H1 (cell line): ENCODE data around the gene CHMP4B. TPM values are rescaled to one million over a fixed set of nuclear protein-coding genes. Genes with fewer than 3 reads are reported as not detected.

Experiments used
- CTCF ChIA-PET: fragments of 300-600 bp; sonication (Branson Sonifier 250); formaldehyde crosslinking; loops from one replicate; lab custom pipeline; 2021; ENCODE audit not compliant: partially characterized antibody; lab: Charles Lee
- POLR2A ChIA-PET: fragments of 300-600 bp; sonication (Branson Sonifier 250); formaldehyde crosslinking; loops from one replicate; lab custom pipeline; 2021; ENCODE audit warnings: inconsistent platforms; ENCODE audit not compliant: partially characterized antibody; lab: Charles Lee
- DNase-seq, 2 experiments: peaks; one replicate each; pipeline versions ENCODE4 v3.0.0 to v3.0.0-alpha.2; 2010 to 2022; ENCODE audit warnings: low spot score in 2 of 2, low read depth in 1 of 2, mixed read lengths in 1 of 2
- FAIRE-seq: peaks from 2 replicates; lab custom pipeline; 2011; peaks lifted over from hg19 to GRCh38; lab: Jason Lieb, UNC
- H2AFZ ChIP-seq: 2 replicates; pipeline ENCODE4 v1.8.1; 2012; ENCODE audit warnings: low read length, inconsistent platforms
- H2AK5ac ChIP-seq: 2 replicates; pipeline ENCODE4 v1.6.1; 2013; ENCODE audit warnings: low read depth, low read length
- H2BK120ac ChIP-seq: replicated peaks from 2 replicates; pipeline ENCODE3; 2013; ENCODE audit warnings: low read depth, low read length, inconsistent platforms
- H2BK12ac ChIP-seq: 2 replicates; pipeline ENCODE4 v1.6.1; 2013; ENCODE audit warnings: low read depth, low read length
- H2BK15ac ChIP-seq: 2 replicates; pipeline ENCODE4 v1.6.1; 2013; ENCODE audit warnings: low read length
- H2BK20ac ChIP-seq: 2 replicates; pipeline ENCODE4 v1.6.1; 2013; ENCODE audit warnings: low read length
- H2BK5ac ChIP-seq: 2 replicates; pipeline ENCODE4 v1.6.1; 2013; ENCODE audit warnings: low read depth, low read length
- H3K14ac ChIP-seq: 2 replicates; pipeline ENCODE4 v1.6.1; 2013; ENCODE audit warnings: inconsistent platforms; ENCODE audit not compliant: insufficient read length
- H3K18ac ChIP-seq: 2 replicates; pipeline ENCODE4 v1.6.1; 2013; ENCODE audit warnings: low read length; ENCODE audit errors: extremely low read depth
- H3K23ac ChIP-seq: 2 replicates; pipeline ENCODE4 v1.6.1; 2013; ENCODE audit warnings: inconsistent platforms; ENCODE audit not compliant: insufficient read length
- H3K23me2 ChIP-seq: 2 replicates; pipeline ENCODE4 v1.6.1; 2013; ENCODE audit warnings: low read depth, low read length
- H3K27ac ChIP-seq: 2 replicates; pipeline ENCODE4 v1.6.1; 2011; ENCODE audit warnings: low read depth, low read length, inconsistent platforms
- H3K27me3 ChIP-seq, 4 experiments: replicated peaks in 1 of 4; 1 replicate in 1 of 4; 2 replicates in 3 of 4; pipeline versions ENCODE4 v1.6.1 to v1.8.1; 2011 to 2013; ENCODE audit warnings: low read length in 3 of 4, mild to moderate bottlenecking in 3 of 4, inconsistent platforms in 2 of 4, mixed read lengths in 2 of 4, moderate library complexity in 1 of 4; ENCODE audit not compliant: control insufficient read depth in 3 of 4, insufficient read depth in 3 of 4; ENCODE audit errors: extremely low read depth in 1 of 4
- H3K36me3 ChIP-seq, 4 experiments: 2 replicates each; pipeline versions ENCODE4 v1.6.1 to v1.8.1; 2011 to 2013; ENCODE audit warnings: mild to moderate bottlenecking in 4 of 4, low read length in 3 of 4, moderate library complexity in 2 of 4, control low read depth in 1 of 4, inconsistent platforms in 1 of 4; ENCODE audit not compliant: insufficient read depth in 4 of 4, control insufficient read depth in 2 of 4
- H3K4ac ChIP-seq: replicated peaks from 2 replicates; pipeline ENCODE3; 2013; ENCODE audit warnings: low read length, low read depth, mixed read lengths, inconsistent platforms; ENCODE audit not compliant: insufficient read length
- H3K4me1 ChIP-seq, 4 experiments: replicated peaks in 1 of 4; 1 replicate in 1 of 4; 2 replicates in 3 of 4; pipeline versions ENCODE4 v1.6.1 to v1.8.1; 2011 to 2013; ENCODE audit warnings: low read length in 3 of 4, inconsistent platforms in 2 of 4, mixed read lengths in 1 of 4; ENCODE audit not compliant: insufficient read depth in 4 of 4, control insufficient read depth in 3 of 4
- H3K4me2 ChIP-seq, 2 experiments: 2 replicates each; pipeline versions ENCODE4 v1.6.1 to v1.8.1; 2011 to 2013; ENCODE audit warnings: low read depth in 2 of 2, low read length in 2 of 2, control low read depth in 1 of 2, inconsistent platforms in 1 of 2, mild to moderate bottlenecking in 1 of 2; ENCODE audit not compliant: insufficient read depth in 1 of 2
- H3K4me3 ChIP-seq, 4 experiments: fragments of 200-600, 300-600 bp in 1 of 4; sonication (generic), shearing (Covaris generic), sonication (Bioruptor Twin) in 1 of 4; 2 replicates each; pipeline versions ENCODE4 v1.5.1 to v1.8.1; 2011 to 2016; ENCODE audit warnings: low read length in 4 of 4, low read depth in 3 of 4, control low read depth in 2 of 4, inconsistent platforms in 2 of 4, mild to moderate bottlenecking in 2 of 4, mixed read lengths in 1 of 4, moderate library complexity in 1 of 4; ENCODE audit not compliant: insufficient read depth in 2 of 4; ENCODE audit errors: extremely low read depth in 1 of 4
- H3K56ac ChIP-seq: replicated peaks from 2 replicates; pipeline ENCODE3; 2013; ENCODE audit warnings: low read depth, mild to moderate bottlenecking, mixed read lengths, low read length, inconsistent platforms; ENCODE audit not compliant: insufficient read length
- H3K79me1 ChIP-seq: 2 replicates; pipeline ENCODE4 v1.6.1; 2013; ENCODE audit warnings: low read depth, low read length, control low read depth
- H3K79me2 ChIP-seq, 2 experiments: 2 replicates each; pipeline versions ENCODE4 v1.6.1 to v1.8.1; 2012 to 2013; ENCODE audit warnings: low read length in 2 of 2, mild to moderate bottlenecking in 2 of 2, inconsistent platforms in 1 of 2; ENCODE audit not compliant: insufficient read depth in 2 of 2, control insufficient read depth in 1 of 2
- H3K9ac ChIP-seq, 4 experiments: replicated peaks in 1 of 4; 1 replicate in 1 of 4; 2 replicates in 3 of 4; pipeline versions ENCODE4 v1.6.1 to v1.8.1; 2011 to 2013; ENCODE audit warnings: low read depth in 3 of 4, low read length in 3 of 4, control low read depth in 2 of 4, mild to moderate bottlenecking in 2 of 4, moderate library complexity in 2 of 4, inconsistent platforms in 1 of 4; ENCODE audit errors: extremely low read depth in 1 of 4
- H3K9me3 ChIP-seq, 2 experiments: 2 replicates each; pipeline versions ENCODE4 v1.6.1 to v1.8.1; 2012 to 2013; ENCODE audit warnings: mild to moderate bottlenecking in 2 of 2, moderate library complexity in 2 of 2, control low read depth in 1 of 2, inconsistent platforms in 1 of 2, low read depth in 1 of 2, low read length in 1 of 2, mixed read lengths in 1 of 2; ENCODE audit not compliant: insufficient read depth in 2 of 2
- H4K20me1 ChIP-seq, 2 experiments: replicated peaks in 1 of 2; 2 replicates each; pipeline versions ENCODE3 to v1.8.1; 2011 to 2013; ENCODE audit warnings: inconsistent platforms in 2 of 2, low read length in 2 of 2, mild to moderate bottlenecking in 1 of 2; ENCODE audit not compliant: insufficient read depth in 2 of 2, control insufficient read depth in 1 of 2
- H4K5ac ChIP-seq: 2 replicates; pipeline ENCODE4 v1.6.1; 2013; ENCODE audit warnings: low read length, low read depth, mixed read lengths, inconsistent platforms; ENCODE audit not compliant: insufficient read length
- H4K8ac ChIP-seq: 2 replicates; pipeline ENCODE4 v1.8.0; 2013; ENCODE audit warnings: mild to moderate bottlenecking, moderate library complexity, low read length, inconsistent platforms; ENCODE audit not compliant: insufficient read depth; ENCODE audit errors: extremely low read depth
- H4K91ac ChIP-seq: replicated peaks from 2 replicates; pipeline ENCODE3; 2013; ENCODE audit warnings: low read length, mixed read lengths, inconsistent platforms; ENCODE audit not compliant: insufficient read length
- BACH1 ChIP-seq: IDR thresholded peaks from 2 replicates; pipeline ENCODE4 v1.6.1; 2012; ENCODE audit warnings: low read length, improper control_type of control experiment
- CEBPB ChIP-seq: IDR thresholded peaks from 2 replicates; pipeline ENCODE4 v1.6.1; 2012; ENCODE audit warnings: low read depth, low read length
- CREB1 ChIP-seq: IDR thresholded peaks from 2 replicates; pipeline ENCODE4 v1.6.1; 2012; ENCODE audit warnings: inconsistent platforms
- GABPA ChIP-seq: IDR thresholded peaks from 2 replicates; pipeline ENCODE4 v1.6.1; 2011; ENCODE audit warnings: mild to moderate bottlenecking, low read length, moderate library complexity, borderline replicate concordance; ENCODE audit not compliant: insufficient read depth
- JUN ChIP-seq: IDR thresholded peaks from 2 replicates; pipeline ENCODE4 v1.6.1; 2011; ENCODE audit warnings: low read depth, mild to moderate bottlenecking, improper control_type of control experiment, low read length
- KDM1A ChIP-seq: fragments of 200-600, 300-600 bp; sonication (generic); IDR thresholded peaks from 2 replicates; pipeline ENCODE4 v1.7.1; 2016; ENCODE audit warnings: mild to moderate bottlenecking, low read length, borderline replicate concordance
- NANOG ChIP-seq: IDR thresholded peaks from 2 replicates; pipeline ENCODE4 v1.6.1; 2011; ENCODE audit warnings: low read length, low read depth, mild to moderate bottlenecking, inconsistent platforms; ENCODE audit not compliant: insufficient read depth, poor library complexity, severe bottlenecking
- RAD21 ChIP-seq, 2 experiments: IDR thresholded peaks in 1 of 2; conservative IDR thresholded peaks in 1 of 2; 2 replicates each; pipeline ENCODE4 v1.6.1; 2011; ENCODE audit warnings: low read depth in 2 of 2, low read length in 2 of 2, improper control_type of control experiment in 1 of 2, inconsistent platforms in 1 of 2, mild to moderate bottlenecking in 1 of 2, moderate library complexity in 1 of 2
- RFX5 ChIP-seq: IDR thresholded peaks from 2 replicates; pipeline ENCODE4 v1.6.1; 2011; ENCODE audit warnings: low read depth, low read length, improper control_type of control experiment, borderline replicate concordance
- TBP ChIP-seq: IDR thresholded peaks from 2 replicates; pipeline ENCODE4 v1.6.1; 2011; ENCODE audit warnings: low read depth, low read length, improper control_type of control experiment
- WGBS, 2 experiments: shearing (Covaris generic) in 1 of 2; methylation state at CpG; one replicate each; pipeline versions ENCODE4 v1.1.6 to v1.1.7; 2013 to 2015; ENCODE audit warnings: low lambda C conversion rate in 2 of 2, mixed read lengths in 2 of 2, inconsistent platforms in 1 of 2, low coverage in 1 of 2, missing lambda C conversion rate in 1 of 2; ENCODE audit not compliant: insufficient replicate concordance in 2 of 2, insufficient coverage in 1 of 2, insufficient read length in 1 of 2; ENCODE audit errors: extremely low coverage in 1 of 2, missing lambda C conversion rate in 1 of 2; 5-methylcytosine and 5-hydroxymethylcytosine counted together
- polyA plus RNA-seq, 7 experiments: library from polyadenylated mRNA; depleted of rRNA in 3 of 7; stranded (reverse) in 5 of 7; unstranded in 2 of 7; fragments of >200 nt in 5 of 7; fragments of 200-250 nt in 2 of 7; gene quantifications; 1 replicate in 5 of 7; 2 replicates in 1 of 7; 4 replicates in 1 of 7; pipeline versions ENCODE4 v1.2.1 to v1.2.3, GENCODE V29; 2011 to 2013; ENCODE audit warnings: missing spikeins in 2 of 7, mixed read lengths in 2 of 7
- total RNA-seq: library from RNA; stranded (reverse); fragmentation: NEBNext Ultra II Directional; extraction: Animal tissue kit (Norgen Biotek cat#: 25700); gene quantifications from 2 replicates; pipeline ENCODE4 v1.2.1, GENCODE V29; 2021
- TF ChIP-seq, protein P1 (sequence below): IDR thresholded peaks from 2 replicates; pipeline ENCODE4 v1.6.1; 2012; ENCODE audit warnings: inconsistent platforms
- TF ChIP-seq, protein P2 (sequence below): IDR thresholded peaks from 2 replicates; pipeline ENCODE4 v1.6.1; 2012; ENCODE audit warnings: inconsistent platforms

Gene CHMP4B
- total and polyA plus RNA-seq, 2 of the 8 experiments (the other 6 are each of a cell fraction or from before 2014, with no cell fraction given), result 38.6 to 66.3 TPM

DNA sequence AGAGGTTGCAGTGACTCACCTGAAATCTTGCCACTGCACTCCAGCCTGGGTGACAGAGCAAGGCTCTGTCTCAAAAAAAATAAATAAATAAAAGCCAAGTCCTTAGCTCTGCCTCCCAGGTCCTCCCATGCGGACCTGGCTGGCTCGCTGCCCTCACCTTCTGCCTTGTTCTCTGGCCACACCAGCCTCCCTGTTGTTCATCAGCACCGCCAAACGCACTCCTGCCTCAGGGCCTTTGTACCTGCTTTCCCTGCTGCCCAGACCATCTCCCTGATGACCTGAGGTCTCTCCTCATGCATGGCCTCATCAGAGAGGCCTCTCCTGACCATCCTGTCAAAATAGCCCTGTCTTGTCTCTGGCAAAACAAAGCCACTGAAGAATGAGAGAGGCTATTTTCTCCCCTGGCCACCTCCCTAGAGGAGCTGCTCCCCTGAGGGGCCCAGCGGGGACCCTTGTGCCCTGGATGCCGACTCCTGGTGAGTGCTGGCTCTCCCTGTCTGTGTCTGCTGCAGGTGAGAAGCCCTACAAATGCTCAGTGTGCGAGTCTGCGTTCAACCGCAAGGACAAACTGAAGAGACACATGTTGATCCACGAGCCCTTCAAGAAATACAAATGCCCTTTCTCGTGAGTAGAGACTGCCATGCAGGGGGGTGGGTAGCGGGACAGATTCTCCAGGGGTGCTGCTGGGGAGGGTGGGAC lies 22.6 kb upstream of the CHMP4B start:
- H4K5ac ChIP-seq, result no peak overlapping the region
- H2AK5ac ChIP-seq, result no peak overlapping the region
- H3K4me2 ChIP-seq, result no peak overlapping the region
- no peak overlapping the region for H3K27ac ChIP-seq
- no peak overlapping the region for H2BK120ac ChIP-seq
- H3K9ac ChIP-seq, result no peak overlapping the region
- no peak overlapping the region for H3K56ac ChIP-seq
- H2BK15ac ChIP-seq, result no peak overlapping the region
- DNase-seq (no peak), FAIRE-seq (no peak)
- H3K79me2 ChIP-seq, result no peaks in the 10 kb centered on the region
- no peak overlapping the region for H3K4ac ChIP-seq
- H3K4me3 ChIP-seq, result no peak overlapping the region
- no peaks in the 10 kb centered on the region for H3K27me3 ChIP-seq
- H2BK5ac ChIP-seq, result no peak overlapping the region
- no peak overlapping the region for H2AFZ ChIP-seq
- no peak overlapping the region for H4K8ac ChIP-seq
- no peaks in the 10 kb centered on the region for H3K79me1 ChIP-seq
- H3K23ac ChIP-seq, result no peak overlapping the region
- peaks cover 0 to 2% (median 0%) of the 10 kb centered on the region in 4 experiments; a peak in 1 of 8 replicates for H3K36me3 ChIP-seq
- WGBS, 2 experiments, result 83% methylated on average over 12 of the region's 12 CpGs; no CpG with 5 or more reads in 1 of the 2 experiments
- no peak overlapping the region for H4K91ac ChIP-seq
- H4K20me1 ChIP-seq, result no peaks in the 10 kb centered on the region
- no peak overlapping the region for H3K14ac ChIP-seq
- no peak overlapping the region for H2BK12ac ChIP-seq
- H3K9me3 ChIP-seq, result no peaks in the 10 kb centered on the region
- H3K4me1 ChIP-seq, result peaks cover 0 to 2% (median 0%) of the 10 kb centered on the region in 4 experiments; a peak in 2 of 7 replicates
- no peaks in the 10 kb centered on the region for H3K23me2 ChIP-seq
- ChIA-PET POLR2A (interaction anchor here (0.6 kb wide), 1 partner anchor 158 kb away, joined by 3 read pairs; no protein-coding TSS in a partner anchor), CTCF (interaction anchor here (0.6 to 1.7 kb wide), 3 partner anchors 39 to 160 kb away, joined by 3 to 7 read pairs (median 3); no protein-coding TSS in a partner anchor)
- H3K18ac ChIP-seq, result no peak overlapping the region
- no peak overlapping the region for H2BK20ac ChIP-seq
- TF ChIP-seq CEBPB (no peak), TBP (no peak), RFX5 (no peak), NANOG (no peak), RAD21 (IDR thresholded peaks at IDR 0.05 in 1 of 2, conservative IDR thresholded peaks at IDR 0.05 in 1 of 2; ENCODE audit: low read depth in 2 of 2, low read length in 2 of 2) (no peak), JUN (no peak), BACH1 (no peak), KDM1A (no peak), CREB1 (no peak), GABPA (no peak)
- TF ChIP-seq, protein P1, sequence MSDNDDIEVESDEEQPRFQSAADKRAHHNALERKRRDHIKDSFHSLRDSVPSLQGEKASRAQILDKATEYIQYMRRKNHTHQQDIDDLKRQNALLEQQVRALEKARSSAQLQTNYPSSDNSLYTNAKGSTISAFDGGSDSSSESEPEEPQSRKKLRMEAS, result no peak
- TF ChIP-seq, protein P2, sequence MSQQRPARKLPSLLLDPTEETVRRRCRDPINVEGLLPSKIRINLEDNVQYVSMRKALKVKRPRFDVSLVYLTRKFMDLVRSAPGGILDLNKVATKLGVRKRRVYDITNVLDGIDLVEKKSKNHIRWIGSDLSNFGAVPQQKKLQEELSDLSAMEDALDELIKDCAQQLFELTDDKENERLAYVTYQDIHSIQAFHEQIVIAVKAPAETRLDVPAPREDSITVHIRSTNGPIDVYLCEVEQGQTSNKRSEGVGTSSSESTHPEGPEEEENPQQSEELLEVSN, result no peak
